ENCODE results near the gene LTBP4.
A peak's percentile ranks its signal among the peaks of the same experiment; 100 is the strongest.
"Not testable (repeated sequence)": the region's sequence is repeated elsewhere in the genome, so short reads cannot be mapped to it uniquely, and the experiment has no call there.

LTBP4 gene

DNA sequence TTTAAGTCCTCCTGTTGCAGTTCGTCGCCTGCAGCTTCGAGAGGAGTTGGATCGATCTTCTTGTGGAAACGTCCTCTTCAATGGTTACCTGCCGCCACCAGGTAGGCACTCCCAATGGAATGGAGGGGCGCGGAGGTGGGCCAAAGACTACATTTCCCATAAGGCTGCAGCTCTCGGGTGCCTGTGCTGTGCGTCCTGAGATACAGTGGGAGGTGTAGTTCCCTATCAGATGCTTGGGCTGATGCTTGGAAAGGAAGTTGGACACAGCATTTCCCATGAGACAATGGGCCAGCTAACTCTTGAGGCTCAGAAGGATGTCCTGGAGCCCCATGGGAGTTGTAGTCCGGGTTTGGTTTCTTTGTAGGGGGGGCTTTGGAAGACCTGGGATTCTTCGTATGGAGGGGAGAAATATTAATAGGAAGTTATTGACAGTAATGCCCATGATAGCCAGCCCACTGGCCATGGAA is 22.7 kb upstream of the LTBP4 start:
- peak; percentile 29 for DNase-seq

DNA sequence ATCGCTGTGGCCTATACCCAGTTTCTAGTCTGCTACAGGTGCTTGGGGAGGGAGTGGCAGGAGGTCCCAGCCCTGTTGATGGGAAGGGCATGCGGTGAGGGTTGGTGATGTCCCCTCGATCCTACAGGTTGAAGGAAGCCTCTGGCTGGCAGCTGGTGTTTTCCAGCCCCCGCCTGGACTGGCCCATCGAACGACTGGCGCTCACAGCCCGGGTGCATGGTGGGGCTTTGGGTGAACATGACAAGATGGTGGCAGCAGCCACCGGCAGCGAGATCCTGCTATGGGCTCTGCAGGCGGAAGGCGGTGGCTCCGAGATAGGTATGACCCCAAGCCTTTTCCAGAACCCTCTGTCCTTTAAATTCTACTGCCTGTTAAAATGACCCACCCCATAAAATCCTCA is 20.6 kb upstream of the LTBP4 start:
- no peak for DNase-seq

DNA sequence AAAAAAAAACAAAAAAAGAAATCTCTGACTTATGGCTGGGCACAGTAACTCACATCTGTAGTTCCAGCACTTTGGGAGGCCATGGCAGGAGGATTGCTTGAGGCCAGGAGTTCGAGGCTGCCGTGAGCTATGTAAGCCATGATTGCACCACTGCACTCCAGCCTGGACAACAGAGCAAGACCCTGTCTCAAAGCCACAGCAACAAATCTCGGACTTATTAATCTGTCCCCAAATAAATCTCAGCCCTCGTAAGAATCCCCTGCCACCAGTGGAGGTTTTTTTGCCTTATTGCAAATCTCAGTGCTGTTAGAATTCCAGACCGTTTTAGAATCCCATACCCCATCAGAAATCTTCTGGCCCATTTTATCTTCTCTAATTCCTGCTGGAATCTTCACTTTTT is 19.6 kb upstream of the LTBP4 start:
- DNase-seq, result no peak

DNA sequence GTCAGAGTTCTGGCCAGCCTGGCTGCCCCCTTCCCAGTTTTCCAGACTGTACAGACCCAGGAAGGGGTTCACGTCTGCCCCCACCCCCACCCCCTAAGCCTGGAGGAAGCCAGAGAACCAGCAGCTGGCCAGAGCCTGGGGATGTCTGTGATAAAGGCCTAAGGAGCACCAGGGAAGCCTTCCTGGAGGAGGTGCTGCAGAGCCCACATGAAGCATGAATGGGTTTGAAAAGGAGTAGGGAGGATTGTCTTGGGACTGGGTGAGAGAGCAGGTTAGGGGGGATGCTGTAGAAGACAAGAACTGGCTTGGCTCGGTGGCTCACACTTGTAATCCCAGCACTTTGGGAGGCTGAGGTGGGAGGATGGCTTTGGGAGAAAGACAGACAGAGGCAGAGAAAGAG is 18.7 kb upstream of the LTBP4 start:
- DNase-seq, result no peak

DNA sequence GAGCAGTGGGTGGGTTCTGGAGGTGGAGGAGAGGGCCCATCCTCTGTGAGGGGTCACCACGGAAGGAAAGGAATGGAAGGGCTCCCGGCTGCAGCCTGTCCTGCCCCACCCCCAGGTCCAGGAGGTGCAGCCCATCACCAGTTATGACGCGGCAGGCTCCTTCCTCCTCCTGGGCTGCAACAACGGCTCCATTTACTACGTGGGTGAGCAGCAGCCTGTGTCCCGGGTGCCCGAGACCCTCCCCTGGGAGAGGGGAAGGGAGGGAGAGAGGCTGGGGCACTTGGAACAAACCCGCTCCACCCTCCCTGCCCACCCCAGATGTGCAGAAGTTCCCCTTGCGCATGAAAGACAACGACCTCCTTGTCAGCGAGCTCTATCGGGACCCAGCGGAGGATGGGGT is 17.9 kb upstream of the LTBP4 start:
- no peak for DNase-seq

DNA sequence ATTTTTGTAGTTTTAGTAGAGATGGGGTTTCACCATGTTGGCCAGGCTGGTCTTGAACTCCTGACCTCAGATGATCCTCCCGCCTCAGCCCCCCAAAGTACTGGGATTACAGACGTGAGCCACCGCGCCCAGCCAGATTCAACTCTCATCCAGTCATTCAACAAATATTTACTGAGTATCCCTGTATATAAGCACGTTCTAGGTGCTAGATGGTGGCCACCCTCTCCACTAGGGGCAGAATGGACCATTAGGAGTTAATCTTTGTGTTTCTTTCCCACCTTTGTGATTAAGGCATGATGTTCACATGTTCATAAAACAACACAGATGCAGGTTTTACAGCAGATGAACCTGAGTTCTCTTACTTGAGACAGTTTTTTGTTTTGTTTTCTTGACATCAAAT is 17.2 kb upstream of the LTBP4 start:
- no peak for DNase-seq

DNA sequence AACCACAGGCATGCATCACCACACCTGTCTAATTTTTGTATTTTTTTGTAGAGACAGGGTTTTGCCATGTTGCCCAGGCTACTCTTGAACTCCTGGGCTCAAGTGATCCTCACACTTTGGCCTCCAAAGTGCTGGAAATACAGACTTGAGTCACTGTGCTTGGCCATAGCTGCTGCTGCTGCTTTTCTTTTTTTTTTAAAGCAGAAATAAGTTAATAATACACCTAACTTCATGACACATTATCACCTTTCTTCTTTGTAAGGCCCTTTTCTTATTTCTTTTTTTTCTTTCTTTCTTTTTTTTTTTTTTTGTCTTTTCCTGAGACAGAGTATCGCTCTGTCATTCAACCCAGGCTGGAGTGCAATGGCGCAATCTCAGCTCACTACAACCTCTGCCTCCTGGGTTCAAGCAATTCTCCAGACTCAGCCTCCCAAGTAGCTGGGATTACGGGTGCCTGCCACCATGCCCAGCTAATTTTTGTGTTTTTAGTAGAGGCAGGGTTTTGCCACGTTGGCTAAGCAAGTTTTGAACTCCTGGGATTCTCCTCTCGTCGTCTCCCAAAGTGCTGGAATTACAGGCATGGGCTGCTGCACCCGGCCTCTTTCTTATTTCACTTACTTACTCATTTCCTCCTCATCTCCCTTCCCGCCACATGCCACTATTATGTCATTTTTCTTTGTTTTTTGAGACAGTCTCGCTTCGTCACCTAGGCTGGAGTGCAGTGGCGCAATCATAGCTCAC is 15.8 kb upstream of the LTBP4 start:
- DNase-seq, result no peak

DNA sequence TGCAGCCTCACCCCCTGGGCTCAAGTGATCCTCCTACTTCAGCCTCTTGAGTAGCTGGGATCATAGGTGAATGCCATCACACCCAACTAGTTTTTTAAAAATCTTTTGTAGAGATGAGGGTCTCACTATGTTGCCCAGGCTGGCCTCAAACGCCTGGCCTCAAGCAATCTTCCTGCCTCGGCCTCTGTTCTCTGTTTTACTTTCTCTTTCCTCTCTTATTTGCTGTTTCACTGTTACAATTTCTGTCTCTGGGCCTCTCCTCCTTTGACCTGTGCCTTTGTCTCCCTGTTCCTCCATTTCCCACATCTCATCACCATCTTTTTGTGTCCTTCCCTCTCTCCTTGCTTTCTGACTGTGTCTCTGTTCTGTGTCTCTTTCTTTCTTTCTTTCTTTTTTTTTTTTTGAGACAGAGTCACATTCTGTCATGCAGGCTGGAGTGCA is 15.2 kb upstream of the LTBP4 start:
- no peak for DNase-seq

DNA sequence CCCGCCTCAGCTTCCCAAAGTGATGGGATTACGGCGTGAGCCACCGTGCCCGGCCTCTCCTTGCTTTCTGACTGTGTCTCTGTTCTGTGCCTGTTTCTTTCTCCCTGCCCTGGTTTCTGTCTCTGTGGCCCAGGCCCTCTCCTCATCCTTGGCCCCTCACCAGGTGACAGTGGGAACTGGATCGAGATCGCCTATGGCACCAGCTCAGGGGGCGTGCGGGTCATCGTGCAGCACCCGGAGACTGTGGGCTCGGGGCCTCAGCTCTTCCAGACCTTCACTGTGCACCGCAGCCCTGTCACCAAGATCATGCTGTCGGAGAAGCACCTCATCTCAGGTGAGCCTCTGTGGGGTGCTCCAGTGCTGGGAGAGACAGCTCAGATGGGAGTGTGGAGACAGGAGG is 14.6 kb upstream of the LTBP4 start:
- no peak for DNase-seq

DNA sequence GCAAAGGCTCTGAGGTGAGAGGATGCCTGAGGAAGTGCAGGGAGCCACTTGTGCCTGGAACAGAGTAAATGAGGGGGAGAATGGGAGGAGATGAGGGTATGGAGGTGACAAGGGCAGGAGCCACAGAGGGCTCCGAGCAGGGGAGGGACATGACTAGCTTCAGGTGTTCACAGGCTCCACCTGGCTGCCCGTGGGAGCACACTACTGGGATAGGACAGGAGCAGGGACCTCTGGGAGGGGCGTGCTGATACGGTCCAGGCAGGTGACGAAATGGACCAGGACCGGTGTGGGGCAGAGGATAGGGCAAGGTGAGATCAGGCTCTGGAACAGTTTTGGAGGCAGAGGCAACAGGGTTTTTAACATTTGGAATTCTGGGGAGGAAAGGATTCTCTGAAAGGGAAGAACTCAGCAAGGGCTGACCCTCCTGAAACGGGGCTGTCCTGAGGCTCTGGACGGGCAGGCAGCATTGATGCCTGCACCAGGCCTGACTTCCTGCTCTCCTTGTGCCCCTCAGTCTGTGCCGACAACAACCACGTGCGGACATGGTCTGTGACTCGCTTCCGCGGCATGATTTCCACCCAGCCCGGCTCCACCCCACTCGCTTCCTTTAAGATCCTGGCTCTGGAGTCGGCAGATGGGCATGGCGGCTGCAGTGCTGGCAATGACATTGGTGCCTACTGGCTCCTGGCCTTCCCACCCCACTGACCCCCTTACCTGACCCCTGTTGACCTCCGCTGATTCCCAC is 12.9 kb upstream of the LTBP4 start:
- no peak for DNase-seq

DNA sequence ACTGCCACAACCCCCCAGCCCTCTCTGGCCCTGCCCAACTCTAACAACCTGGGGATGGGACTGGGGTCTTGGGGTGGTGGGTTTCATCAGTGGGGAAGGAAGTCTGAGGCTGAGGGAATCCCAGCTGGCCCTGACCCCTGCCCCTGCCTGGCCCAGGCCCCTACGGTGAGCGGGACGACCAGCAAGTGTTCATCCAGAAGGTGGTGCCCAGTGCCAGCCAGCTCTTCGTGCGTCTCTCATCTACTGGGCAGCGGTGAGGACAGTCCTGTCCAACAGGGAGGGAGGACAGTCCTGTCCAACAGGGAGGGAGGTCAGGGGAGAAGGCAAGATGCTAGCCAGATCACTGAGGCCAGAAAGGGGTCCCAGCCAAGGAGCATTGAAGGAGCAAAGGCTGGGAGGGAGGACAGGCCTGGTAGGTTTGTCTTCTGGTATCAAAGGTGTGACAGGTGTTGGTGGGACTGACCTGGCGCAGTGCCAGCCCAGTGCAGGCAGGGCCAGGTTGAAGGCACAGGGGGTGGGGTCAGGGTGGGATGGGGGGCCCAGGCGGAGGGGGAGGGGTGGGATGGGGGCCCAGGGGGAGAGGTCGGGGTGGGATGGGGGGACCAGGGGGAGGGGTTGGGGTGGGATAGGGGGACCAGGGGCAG is 12.1 kb upstream of the LTBP4 start:
- no peak for DNase-seq

DNA sequence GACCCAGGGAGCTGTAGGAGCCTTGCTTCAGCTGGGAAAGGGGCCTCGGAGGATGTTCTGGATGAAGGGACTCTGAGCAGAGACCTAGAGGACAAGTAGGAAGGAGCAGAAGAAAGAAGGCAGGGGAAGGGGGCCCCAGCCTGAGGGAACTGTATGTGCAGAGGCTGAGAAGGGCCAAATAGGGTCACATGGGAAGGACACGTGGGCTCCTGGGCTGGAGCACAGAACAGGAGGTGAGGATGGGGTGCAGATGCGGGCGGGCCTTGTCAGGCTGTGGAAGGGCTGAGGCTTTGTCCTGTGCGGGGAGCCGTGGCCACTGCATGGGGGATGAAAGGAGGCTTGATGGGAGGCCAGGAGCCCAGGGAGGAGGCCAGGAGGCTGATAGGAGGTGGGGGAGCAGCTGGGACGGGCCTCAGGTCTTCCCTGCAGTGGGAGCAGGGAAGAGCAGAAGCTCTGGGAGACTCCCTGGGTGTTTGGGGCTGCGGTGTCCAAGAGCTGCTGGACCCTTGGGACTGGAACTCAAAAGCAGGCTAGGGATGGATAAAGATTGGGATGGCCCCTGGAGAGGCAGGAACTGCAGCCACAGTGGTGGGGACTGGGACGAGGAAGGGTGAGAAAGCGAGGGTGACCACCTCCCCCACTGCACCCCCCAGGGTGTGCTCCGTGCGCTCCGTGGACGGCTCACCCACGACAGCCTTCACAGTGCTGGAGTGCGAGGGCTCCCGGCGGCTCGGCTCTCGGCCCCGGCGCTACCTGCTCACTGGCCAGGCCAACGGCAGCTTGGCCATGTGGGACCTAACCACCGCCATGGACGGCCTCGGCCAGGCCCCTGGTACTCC is 11.4 kb upstream of the LTBP4 start:
- no peak for DNase-seq

DNA sequence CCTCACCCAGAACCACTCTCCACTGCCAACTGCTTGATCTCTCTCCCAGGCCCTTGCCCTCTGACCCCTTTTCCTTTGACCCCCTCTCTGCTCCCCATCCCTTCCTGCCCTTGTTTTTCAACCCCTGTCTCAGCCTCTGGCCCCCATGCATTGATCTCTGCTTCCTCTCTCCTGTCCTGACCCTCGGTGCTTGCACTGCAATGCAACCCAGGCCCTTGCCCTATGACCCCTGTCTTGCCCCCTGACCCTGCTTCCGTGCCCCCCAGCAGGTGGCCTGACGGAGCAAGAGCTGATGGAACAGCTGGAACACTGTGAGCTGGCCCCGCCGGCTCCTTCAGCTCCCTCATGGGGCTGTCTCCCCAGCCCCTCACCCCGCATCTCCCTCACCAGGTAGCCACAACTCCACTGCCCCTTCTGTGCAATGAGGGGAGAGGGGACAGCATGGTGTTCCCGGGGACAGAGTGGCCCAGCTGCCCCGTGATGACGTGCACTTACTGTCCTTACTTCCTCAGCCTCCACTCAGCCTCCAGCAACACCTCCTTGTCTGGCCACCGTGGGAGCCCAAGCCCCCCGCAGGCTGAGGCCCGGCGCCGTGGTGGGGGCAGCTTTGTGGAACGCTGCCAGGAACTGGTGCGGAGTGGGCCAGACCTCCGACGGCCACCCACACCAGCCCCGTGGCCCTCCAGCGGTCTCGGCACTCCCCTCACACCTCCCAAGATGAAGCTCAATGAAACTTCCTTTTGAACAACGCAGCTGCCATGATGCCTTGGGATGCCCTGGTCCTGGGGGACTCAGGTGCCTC is 10.5 kb upstream of the LTBP4 start:
- no peak for DNase-seq

DNA sequence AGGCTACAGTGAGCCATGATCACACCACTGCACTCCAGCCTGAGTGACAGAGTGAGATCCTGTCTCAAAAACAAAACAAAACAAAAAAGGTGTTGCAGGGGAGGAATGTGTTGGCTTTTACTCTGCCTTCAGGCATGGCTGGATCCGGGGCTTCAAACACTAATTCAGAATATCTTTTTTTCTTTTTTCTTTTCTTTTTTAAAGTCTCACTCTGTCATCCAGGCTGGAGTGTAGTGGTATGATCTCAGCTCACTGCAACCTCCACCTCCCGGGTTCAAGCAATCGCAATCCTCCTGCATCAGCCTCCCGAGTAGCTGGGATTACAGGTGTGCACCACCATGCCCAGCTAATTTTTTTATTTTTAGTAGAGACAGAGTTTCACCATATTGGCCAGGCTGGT is 9.4 kb upstream of the LTBP4 start:
- not testable (repeated sequence) for DNase-seq

DNA sequence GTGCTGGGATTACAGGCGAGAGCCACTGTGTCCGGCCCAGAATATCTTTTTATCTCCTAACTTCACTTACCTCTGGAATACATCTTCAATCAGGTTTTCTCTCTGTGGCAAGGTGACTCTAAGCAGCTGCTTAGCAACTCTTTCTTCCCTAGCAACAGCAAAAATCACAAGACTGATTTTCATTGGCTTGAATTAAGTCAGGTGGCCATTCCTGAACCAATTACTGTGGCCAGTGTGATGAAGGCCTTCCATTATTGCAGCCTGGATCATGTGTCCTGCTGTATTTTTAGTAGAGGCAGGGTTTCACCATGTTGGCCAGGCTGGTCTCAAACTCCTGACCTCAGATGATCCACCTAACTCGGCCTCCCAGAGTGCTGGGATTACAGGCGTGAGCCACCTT is 9.0 kb upstream of the LTBP4 start:
- peak; percentile 61 for DNase-seq

DNA sequence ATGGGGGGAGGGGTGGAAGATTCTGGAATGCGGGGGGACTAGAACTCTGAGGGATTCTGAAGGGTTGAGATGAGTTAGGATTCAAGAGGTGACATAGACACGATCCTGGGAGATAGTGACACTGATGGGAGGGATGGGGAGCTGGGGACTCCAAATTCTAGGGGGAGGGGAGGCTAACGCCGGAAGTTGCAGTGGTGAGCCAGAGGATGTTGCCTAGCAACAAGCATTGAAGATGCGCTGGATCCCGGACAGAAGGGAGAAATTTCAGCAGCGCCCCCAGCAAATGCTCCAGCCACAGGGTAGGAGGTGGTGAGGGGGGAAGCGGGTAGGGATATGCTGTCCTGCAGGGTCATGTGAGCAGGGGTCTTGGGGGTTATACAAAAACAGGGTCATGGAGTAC is 6.9 kb upstream of the LTBP4 start:
- DNase-seq, result no peak

DNA sequence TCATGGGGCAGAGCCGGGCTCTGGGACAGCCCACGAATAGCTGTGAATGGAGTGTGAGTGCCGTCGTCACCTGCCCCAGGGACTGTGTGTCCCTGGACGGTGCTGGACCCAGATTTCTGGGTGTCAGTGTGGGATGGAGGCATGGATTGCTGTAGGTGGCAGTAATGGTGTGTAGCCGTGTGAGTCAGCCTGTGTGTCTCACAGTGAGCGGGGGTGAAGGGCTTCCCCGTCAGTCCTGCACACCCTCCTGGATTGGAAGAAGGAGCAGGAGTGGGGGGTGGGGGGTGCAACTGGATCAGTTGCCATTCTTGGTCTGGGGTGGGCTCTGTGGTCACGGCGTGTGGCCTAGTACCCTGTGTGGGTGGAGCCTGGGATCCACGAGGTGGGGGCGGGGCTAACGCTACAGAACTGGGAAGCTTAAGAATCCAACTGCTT is 6.5 kb upstream of the LTBP4 start:
- no peak for DNase-seq

DNA sequence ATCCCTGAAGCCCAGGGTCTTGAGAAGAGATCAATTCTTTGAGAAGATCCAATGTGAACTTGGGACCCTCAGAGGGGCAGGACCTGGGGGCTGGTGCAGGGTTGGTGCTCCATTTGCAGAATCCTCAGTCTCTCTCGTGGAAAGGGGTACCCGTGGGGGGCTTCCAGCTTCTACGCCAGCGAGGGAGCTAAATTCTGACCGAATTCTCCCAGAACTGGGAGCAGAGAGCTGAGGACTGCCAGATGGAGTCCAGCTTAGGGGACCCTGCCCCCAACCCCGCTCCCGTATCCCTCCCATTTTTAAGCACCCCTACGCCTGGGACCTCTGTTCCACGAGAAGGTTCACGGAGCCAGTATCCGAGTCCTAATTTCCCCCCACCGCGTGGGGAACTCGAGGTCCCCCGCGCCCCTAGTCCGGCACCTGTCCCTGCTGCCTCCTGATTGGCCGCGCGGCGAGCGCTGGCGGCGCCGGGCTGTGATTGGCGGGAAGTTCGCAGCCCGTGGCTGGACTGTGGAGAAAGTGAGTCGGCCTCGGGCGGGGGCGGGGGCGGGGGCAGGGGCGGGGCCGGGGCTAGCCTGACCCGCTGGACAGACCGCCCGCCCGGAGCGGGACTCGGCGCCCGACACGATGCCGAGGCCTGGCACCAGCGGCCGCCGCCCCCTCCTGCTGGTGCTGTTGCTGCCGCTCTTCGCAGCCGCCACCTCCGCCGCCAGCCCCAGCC is 4.4 kb upstream of the LTBP4 start:
- DNase-seq, result no peak

DNA sequence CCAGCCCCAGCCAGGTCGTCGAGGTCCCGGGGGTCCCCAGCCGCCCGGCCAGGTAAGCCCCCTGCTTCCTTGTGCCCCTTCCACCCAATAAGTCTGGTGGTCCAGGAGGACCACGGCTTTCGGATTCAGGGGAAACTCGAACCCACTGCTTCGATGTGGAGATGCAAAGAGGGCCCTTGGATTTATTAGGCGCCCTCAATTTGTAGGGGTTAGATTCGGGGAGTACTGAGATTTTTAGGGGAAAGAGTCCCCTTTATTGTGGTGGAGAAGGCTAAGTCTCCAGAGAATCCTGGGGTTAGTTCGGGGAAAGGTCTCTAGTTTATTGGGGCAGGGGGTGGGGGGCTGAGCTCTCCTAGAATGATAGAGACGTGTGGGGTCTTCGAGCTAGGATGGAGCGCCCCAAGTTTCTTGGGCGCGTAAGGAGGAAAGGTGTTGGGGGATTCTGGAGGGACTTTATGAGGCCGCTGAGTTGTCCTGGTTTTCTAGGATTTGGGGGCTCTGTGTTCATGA is 3.8 kb upstream of the LTBP4 start:
- DNase-seq, result no peak

DNA sequence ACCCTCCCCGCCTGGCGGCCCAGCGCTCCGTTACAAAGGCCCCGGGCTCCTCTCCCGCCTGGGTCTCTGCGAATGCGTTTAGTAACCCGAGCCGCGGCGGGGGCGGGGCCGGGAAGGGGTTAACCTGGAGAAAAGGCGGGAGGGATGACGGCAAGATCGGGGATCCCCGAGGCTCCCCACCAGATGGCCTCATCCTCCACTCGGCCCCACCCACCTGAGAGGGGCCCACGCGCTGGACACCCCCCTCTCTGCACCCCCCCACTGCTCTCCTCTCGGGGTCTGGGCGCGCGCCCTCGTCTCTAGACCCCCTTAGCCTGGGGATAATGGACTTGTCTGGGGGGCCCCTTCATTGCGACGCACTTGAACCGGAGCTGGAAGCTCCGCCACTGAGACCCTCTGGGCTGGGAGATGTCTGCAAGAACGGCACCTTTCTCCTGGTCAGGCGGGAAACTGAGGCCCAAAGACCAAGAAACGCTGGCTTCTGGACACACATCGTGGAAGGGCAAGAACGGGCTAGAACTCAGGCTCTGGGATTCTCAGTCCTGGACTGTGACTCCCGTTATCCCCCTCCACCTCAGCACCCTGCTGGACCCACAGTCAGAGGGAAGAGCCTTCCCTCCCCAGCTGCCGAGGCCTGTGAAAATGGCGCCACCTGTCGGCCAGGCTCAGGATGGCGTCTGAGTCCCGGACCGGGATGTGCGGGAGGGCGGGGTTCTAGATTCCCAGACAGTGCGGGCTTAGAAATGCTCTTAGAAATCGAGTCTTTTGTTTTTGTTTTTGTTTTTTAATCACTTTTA is 2.9 kb upstream of the LTBP4 start:
- DNase-seq, result peak; percentile 86

Measured in CD4-positive, alpha-beta T cell treated with Interleukin-17A for 1 hour (primary cell).